ENCODE results near the gene ZNF189. TPM values are rescaled to one million over a fixed set of nuclear protein-coding genes. Genes with fewer than 3 reads are reported as not detected.

ZNF189 gene
- total and polyA plus RNA-seq, 3 donors from 2014 or later = 24.0 to 42.8 (median 32.6) TPM

DNA sequence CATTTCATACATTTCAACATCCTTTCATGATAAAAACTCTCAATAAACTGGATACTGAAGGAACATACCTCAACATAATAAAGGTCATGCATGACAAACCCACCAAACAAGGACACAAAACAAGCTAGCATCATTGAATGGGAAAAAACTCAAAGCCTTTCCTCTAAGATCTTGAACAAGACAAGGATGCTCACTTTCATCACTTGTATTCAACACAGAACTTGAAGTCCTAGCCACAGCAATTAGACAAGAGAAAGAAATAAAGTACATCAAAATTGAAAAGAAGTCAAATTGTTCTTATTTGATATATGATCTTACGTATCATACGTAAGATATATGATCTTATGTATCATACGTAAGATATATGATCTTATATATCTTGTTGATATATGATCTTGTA is 5.5 kb upstream of the ZNF189 start:
- DNase-seq = no peak
- Histone ChIP-seq H3K36me3 (ENCODE audit: low read depth, missing control alignments) (no peaks in the 10 kb centered on the region), H3K4me3 (no peak overlapping the region), H3K27me3 (no peaks in the 10 kb centered on the region), H3K4me1 (peaks cover 4% of the 10 kb centered on the region), H3K27ac (no peak overlapping the region), H3K9me3 (no peaks in the 10 kb centered on the region)
- 93 to 95% methylated on average over 3 of the region's 3 CpGs for WGBS, 2 donors
- intact Hi-C loops (cut with DNase I; ENCODE audit: low total_unique reads) = no loop called here
- TF ChIP-seq POLR2A (IDR thresholded peaks at IDR 0.05) = no peak
- TF ChIP-seq, protein P1, sequence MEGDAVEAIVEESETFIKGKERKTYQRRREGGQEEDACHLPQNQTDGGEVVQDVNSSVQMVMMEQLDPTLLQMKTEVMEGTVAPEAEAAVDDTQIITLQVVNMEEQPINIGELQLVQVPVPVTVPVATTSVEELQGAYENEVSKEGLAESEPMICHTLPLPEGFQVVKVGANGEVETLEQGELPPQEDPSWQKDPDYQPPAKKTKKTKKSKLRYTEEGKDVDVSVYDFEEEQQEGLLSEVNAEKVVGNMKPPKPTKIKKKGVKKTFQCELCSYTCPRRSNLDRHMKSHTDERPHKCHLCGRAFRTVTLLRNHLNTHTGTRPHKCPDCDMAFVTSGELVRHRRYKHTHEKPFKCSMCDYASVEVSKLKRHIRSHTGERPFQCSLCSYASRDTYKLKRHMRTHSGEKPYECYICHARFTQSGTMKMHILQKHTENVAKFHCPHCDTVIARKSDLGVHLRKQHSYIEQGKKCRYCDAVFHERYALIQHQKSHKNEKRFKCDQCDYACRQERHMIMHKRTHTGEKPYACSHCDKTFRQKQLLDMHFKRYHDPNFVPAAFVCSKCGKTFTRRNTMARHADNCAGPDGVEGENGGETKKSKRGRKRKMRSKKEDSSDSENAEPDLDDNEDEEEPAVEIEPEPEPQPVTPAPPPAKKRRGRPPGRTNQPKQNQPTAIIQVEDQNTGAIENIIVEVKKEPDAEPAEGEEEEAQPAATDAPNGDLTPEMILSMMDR (IDR thresholded peaks at IDR 0.05) = no peak

GRCh38 chr9:101394687-101395086 is 4.0 kb upstream of the ZNF189 start:
- whole genome bisulfite sequencing, 2 donors = 92% methylated on average over 1 of the region's 1 CpG
- Histone ChIP-seq H3K27ac (no peak overlapping the region), H3K27me3 (no peaks in the 10 kb centered on the region), H3K4me1 (peaks cover 7% of the 10 kb centered on the region), H3K9me3 (no peaks in the 10 kb centered on the region), H3K36me3 (ENCODE audit: low read depth, missing control alignments) (no peaks in the 10 kb centered on the region), H3K4me3 (no peak overlapping the region)
- intact Hi-C loops (cut with DNase I; ENCODE audit: low total_unique reads) = no loop called here
- DNase-seq = no peak
- TF ChIP-seq POLR2A (IDR thresholded peaks at IDR 0.05) = no peak
- TF ChIP-seq, protein P1 (IDR thresholded peaks at IDR 0.05) = no peak

- Histone ChIP-seq H3K4me1 (peaks cover 13% of the 10 kb centered on the region), H3K27me3 (no peaks in the 10 kb centered on the region), H3K4me3 (peak overlapping the region; percentile 78), H3K36me3 (ENCODE audit: low read depth, missing control alignments) (peaks cover 4% of the 10 kb centered on the region), H3K9me3 (no peaks in the 10 kb centered on the region), H3K27ac (peak overlapping the region; percentile 94 to 95)
- TF ChIP-seq, protein P1 (IDR thresholded peaks at IDR 0.05) = no peak
- TF ChIP-seq POLR2A (IDR thresholded peaks at IDR 0.05) = no peak
- 8% methylated on average over 4 of the region's 4 CpGs for WGBS, 2 donors
- intact Hi-C loops (cut with DNase I; ENCODE audit: low total_unique reads) = no loop called here
- no peak for DNase-seq
These were observed 944 bp upstream of the ZNF189 start for GRCh38 chr9:101397746-101398067.

DNA sequence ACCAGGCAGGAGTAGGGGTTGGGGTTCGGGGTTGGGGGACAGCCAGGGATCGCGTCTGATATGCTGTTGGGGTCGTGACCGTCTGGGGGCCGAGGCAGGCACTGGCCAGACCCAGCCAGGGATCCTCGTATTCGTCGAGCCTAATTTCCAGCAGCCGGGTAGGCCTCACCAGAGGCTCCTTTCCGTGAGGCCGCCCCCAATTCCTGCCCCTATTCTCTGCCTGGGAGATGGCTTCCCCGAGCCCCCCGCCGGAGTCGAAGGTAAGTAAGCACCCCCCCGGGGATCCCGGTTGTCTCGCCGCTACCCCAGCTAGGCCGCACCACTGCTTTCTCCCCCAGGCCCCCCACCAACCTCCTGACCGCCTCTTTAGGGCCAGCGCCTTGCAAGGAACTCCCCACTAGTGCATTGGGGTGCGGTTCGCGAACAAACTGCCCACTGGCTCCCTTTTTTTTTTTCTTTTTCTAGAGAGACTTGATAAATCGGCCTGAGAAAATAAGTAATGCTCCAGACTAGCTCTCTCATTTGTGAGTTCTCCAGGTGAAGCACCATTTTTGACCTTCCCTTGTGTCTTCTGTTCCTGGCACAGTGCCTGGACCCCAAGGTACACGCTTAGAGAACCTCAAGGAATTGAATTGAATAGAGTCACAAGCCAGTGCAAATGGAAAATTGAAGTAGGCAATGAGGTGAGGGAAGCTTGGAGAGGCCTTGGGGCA is 435 bp downstream of the ZNF189 start:
- Histone ChIP-seq H3K27ac (peak overlapping the region; percentile 94 to 95), H3K4me3 (peak overlapping the region; percentile 78), H3K27me3 (no peaks in the 10 kb centered on the region), H3K36me3 (ENCODE audit: low read depth, missing control alignments) (peaks cover 4% of the 10 kb centered on the region), H3K4me1 (peaks cover 13% of the 10 kb centered on the region), H3K9me3 (no peaks in the 10 kb centered on the region)
- intact Hi-C loops (cut with DNase I; ENCODE audit: low total_unique reads) = no loop called here
- 1 to 2% methylated on average over 16 to 27 of the region's 28 CpGs for WGBS, 2 donors
- DNase-seq = peak; percentile 55
- no peak for TF ChIP-seq POLR2A (IDR thresholded peaks at IDR 0.05)
- TF ChIP-seq, protein P1 (IDR thresholded peaks at IDR 0.05) = no peak

DNA sequence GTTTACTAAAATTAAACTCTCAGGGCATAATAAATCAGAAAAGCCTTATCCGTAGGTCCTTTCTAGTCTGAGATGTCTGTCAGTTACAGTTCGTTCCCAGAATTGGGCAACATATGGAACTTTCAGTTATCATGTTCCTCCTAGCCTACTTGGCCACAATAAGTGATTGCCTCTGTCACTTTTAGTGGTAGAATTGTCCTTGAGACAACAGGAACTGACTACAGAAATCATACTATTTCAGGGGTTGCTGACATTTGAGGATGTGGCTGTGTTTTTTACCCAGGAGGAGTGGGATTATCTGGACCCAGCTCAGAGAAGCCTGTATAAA is 956 bp downstream of the ZNF189 start:
- TF ChIP-seq, protein P1 (IDR thresholded peaks at IDR 0.05) = no peak
- no peak for TF ChIP-seq POLR2A (IDR thresholded peaks at IDR 0.05)
- no peaks in the 10 kb centered on the region for H3K27me3 ChIP-seq
- no peaks in the 10 kb centered on the region for H3K9me3 ChIP-seq
- H3K36me3 ChIP-seq (ENCODE audit: low read depth, missing control alignments) = peaks cover 4% of the 10 kb centered on the region
- no peak for DNase-seq
- peak overlapping the region; percentile 94 to 95 for H3K27ac ChIP-seq
- intact Hi-C loops (cut with DNase I; ENCODE audit: low total_unique reads) = no loop called here
- peak overlapping the region; percentile 78 for H3K4me3 ChIP-seq
- WGBS, 2 donors = 0% methylated on average over 2 of the region's 2 CpGs
- H3K4me1 ChIP-seq = peaks cover 13% of the 10 kb centered on the region
